Naive B cell (primary cell): ENCODE results near the gene ADAMTS17. TPM values are rescaled to one million over a fixed set of nuclear protein-coding genes. Genes with fewer than 3 reads are reported as not detected.

Source experiments
- ATAC-seq, 2 donors: fragments of 150-1000 bp; cut with Tn5 transposase; 2 replicates each; pipeline ENCODE4 v1.10.0; 2021; ENCODE audit warnings: low read depth in 2 of 2, mild to moderate bottlenecking in 2 of 2, moderate library complexity in 2 of 2
- DNase-seq: peaks from one replicate; pipeline ENCODE4 v3.0.0; 2022
- H3K27ac Mint-ChIP-seq, 6 donors: one replicate each; pipeline ENCODE4 v1.8.0; 2020 to 2022; ENCODE audit warnings: mild to moderate bottlenecking in 6 of 6, mixed read lengths in 6 of 6, moderate library complexity in 5 of 6, inconsistent platforms in 2 of 6
- H3K27me3 Mint-ChIP-seq, 3 donors: one replicate each; pipeline ENCODE4 v1.8.0; 2021 to 2022; ENCODE audit warnings: mixed read lengths in 3 of 3, mild to moderate bottlenecking in 1 of 3
- H3K36me3 Mint-ChIP-seq, 2 donors: one replicate each; pipeline ENCODE4 v1.8.0; 2020 to 2022; ENCODE audit warnings: mixed read lengths in 2 of 2, inconsistent platforms in 1 of 2, mild to moderate bottlenecking in 1 of 2
- H3K4me1 Mint-ChIP-seq, 3 donors: one replicate each; pipeline ENCODE4 v1.8.0; 2020 to 2022; ENCODE audit warnings: mixed read lengths in 3 of 3, inconsistent platforms in 1 of 3, mild to moderate bottlenecking in 1 of 3, moderate library complexity in 1 of 3
- H3K4me3 Mint-ChIP-seq, 8 donors: one replicate each; pipeline ENCODE4 v1.8.0; 2020 to 2022; ENCODE audit warnings: mild to moderate bottlenecking in 8 of 8, mixed read lengths in 8 of 8, moderate library complexity in 8 of 8, inconsistent platforms in 2 of 8
- H3K9me3 Mint-ChIP-seq, 7 donors: one replicate each; pipeline ENCODE4 v1.8.0; 2020 to 2022; ENCODE audit warnings: mixed read lengths in 7 of 7, mild to moderate bottlenecking in 5 of 7, inconsistent platforms in 2 of 7, moderate library complexity in 1 of 7
- polyA plus RNA-seq, 6 donors: library from polyadenylated mRNA; unstranded; fragments of 300-500 nt; fragmentation: Illumina TruSeq; gene quantifications; one replicate each; pipeline ENCODE4 v1.2.3, GENCODE V29; 2021; ENCODE audit warnings: low read depth in 6 of 6

Gene ADAMTS17
- polyA plus RNA-seq, 6 donors from 2014 or later, result not detected

DNA sequence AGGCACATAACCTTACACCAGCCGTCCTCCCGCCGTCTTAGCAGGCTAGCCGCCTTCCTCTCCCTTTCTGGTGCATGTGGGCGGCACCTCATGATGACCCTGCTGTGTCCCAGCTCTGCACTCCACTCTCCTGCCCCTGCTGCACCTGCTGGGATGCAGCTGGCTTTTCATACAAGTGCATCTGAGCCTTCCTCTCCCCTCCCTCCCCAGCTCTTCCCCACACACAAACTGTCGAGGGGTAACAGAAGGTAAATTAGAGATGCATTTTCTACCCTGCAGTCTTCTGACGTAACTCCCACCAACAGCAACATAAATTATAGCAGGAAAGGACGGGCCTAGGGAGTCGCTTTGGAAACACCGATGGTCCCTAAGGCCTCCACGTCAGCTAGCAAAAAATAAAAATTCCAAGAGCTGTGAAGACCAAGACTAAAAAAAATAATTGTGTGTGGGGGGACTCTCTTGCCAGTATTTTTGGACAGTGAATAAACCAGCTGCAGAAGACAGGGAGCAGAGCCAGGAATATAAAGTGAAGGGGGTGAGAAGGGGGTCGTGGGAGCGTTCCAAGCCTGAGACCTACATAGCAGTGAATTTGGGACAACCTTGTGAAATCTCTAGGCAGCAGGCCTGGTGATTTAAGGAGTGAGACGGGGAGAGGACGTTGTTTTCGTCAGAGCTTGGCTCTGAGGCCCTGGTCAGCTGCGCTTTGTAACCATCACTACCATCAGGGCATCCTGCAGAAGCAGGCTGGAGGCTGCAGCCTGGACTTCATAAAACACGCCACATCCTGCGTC is 216.2 kb downstream of the ADAMTS17 start:
- ATAC-seq (no peak), DNase-seq (no peak)
- Mint-ChIP-seq H3K4me3 (no peak overlapping the region), H3K4me1 (no peaks in the 10 kb centered on the region), H3K27ac (no peak overlapping the region), H3K36me3 (peaks cover 5 to 12% of the 10 kb centered on the region in 2 donors), H3K9me3 (peaks cover 19 to 41% (median 27%) of the 10 kb centered on the region in 7 donors), H3K27me3 (peaks cover 0 to 6% (median 5%) of the 10 kb centered on the region in 3 donors)

DNA sequence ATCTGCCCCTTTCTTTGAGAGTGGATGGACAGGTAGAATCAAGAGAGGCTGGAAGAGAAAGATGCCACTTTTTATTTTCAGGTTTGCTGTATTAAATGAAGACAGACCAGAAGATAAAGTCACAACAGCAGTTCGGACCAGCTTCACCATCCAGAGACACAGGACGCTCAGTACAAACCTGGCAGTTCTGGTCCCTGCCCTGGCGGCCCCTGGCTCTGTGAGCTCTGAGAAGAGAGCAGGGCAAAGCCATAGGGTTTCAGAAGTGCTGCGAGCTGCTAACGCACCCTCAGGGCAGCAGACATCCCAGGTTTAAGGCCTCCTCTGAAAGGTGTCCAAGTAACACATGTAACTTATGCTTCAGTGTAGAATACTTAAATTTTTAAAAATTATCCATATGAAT is 216.8 kb downstream of the ADAMTS17 start:
- no peak overlapping the region for H3K4me3 Mint-ChIP-seq
- H3K4me1 Mint-ChIP-seq, result no peaks in the 10 kb centered on the region
- peaks cover 20 to 45% (median 32%) of the 10 kb centered on the region in 7 donors for H3K9me3 Mint-ChIP-seq
- H3K27me3 Mint-ChIP-seq, result peaks cover 0 to 6% (median 5%) of the 10 kb centered on the region in 3 donors
- H3K27ac Mint-ChIP-seq, result no peak overlapping the region
- peaks cover 5 to 13% of the 10 kb centered on the region in 2 donors for H3K36me3 Mint-ChIP-seq
- DNase-seq, result no peak
- no peak for ATAC-seq

DNA sequence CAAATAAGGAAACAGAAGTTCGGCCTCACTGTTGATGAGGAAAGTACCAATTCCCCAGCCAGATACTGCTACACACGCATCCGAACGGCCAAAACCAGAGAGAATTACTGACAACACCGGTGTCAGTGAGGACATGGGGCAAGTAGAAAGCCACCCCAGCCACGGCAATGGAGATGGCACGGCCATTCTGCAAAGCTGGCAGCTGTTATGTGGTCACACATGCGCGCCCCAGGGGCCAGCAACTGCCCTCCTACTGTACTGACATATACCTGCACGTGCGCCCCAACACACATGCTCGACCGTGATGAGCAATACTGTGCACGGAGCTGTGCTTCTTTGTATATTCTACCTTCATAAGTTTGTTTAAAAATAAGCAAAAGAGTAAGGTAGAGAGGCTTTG is 217.4 kb downstream of the ADAMTS17 start:
- Mint-ChIP-seq H3K27ac (no peak overlapping the region), H3K36me3 (peaks cover 5 to 19% of the 10 kb centered on the region in 2 donors), H3K27me3 (peaks cover 0 to 6% (median 5%) of the 10 kb centered on the region in 3 donors), H3K9me3 (peaks cover 22 to 46% (median 38%) of the 10 kb centered on the region in 7 donors), H3K4me1 (no peaks in the 10 kb centered on the region), H3K4me3 (no peak overlapping the region)
- DNase-seq (no peak), ATAC-seq (no peak)

DNA sequence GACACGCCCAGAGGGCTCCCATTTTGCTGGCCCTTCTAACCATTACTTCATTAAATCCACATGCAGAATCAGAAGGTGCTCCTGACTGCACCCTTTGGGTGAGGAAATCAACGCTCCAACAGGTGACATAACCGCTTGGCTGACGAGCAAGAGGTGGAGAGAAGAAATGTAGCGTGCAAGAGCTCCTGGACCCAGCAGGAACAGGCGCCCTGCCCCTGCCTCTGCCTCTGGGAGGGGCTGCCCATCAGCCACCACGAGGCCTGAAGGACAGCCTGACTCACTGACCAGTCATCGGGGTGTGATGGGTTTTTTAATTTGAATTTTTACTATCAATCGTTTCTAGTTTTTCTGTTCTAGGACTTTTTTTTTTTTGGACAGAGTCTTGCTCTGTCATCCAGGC is 218.2 kb downstream of the ADAMTS17 start:
- peaks cover 24 to 54% (median 46%) of the 10 kb centered on the region in 7 donors for H3K9me3 Mint-ChIP-seq
- H3K4me1 Mint-ChIP-seq, result no peaks in the 10 kb centered on the region
- no peak for DNase-seq
- ATAC-seq, result no peak
- no peak overlapping the region for H3K27ac Mint-ChIP-seq
- H3K27me3 Mint-ChIP-seq, result peaks cover 0 to 6% (median 5%) of the 10 kb centered on the region in 3 donors
- peaks cover 5 to 20% of the 10 kb centered on the region in 2 donors for H3K36me3 Mint-ChIP-seq
- H3K4me3 Mint-ChIP-seq, result no peak overlapping the region

DNA sequence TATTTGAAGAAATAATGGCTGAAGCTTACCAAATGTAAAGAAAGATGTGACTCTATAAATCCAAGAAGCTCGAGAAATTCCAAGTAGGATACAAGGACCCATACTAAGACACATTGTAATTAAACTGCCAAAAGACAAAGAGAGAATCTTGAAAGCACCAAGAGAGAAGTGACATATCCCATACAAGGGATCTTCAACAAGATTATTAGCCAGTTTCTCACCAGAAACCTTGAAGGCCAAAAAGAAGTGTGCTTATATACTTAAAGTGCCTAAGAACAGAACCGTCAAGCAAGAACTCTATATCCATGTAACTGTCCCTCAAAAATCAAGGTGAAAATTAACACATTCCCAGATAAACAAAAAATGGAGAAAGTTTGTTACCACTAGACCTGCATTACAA is 220.5 kb downstream of the ADAMTS17 start:
- peaks cover 24 to 60% (median 50%) of the 10 kb centered on the region in 7 donors for H3K9me3 Mint-ChIP-seq
- no peaks in the 10 kb centered on the region for H3K4me1 Mint-ChIP-seq
- DNase-seq, result no peak
- H3K27me3 Mint-ChIP-seq, result peaks cover 0 to 5% (median 0%) of the 10 kb centered on the region in 3 donors
- no peak overlapping the region for H3K27ac Mint-ChIP-seq
- ATAC-seq, result no peak
- H3K4me3 Mint-ChIP-seq, result no peak overlapping the region
- peaks cover 5 to 20% of the 10 kb centered on the region in 2 donors for H3K36me3 Mint-ChIP-seq

DNA sequence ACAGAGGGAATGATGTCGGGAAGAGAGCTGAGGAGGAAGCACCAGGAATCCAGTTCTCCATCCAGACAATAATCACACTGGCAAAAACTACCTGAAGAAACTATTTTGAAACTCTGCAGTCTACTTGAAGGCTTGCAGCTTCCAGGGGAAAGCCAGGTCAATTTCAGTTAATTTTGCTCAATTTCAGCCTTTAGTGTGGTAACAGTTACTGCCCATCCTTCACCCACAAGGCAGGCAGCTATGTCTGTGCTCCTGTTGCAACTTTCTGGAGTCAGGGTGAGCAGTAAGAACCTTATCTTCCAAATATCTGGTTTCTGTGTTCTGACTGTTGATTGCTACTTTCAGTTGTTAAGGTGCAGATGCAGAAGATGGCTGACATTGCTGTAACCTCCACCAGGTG is 221.7 kb downstream of the ADAMTS17 start:
- Mint-ChIP-seq H3K27me3 (peaks cover 0 to 5% (median under 1%) of the 10 kb centered on the region in 3 donors), H3K9me3 (peaks cover 24 to 60% (median 50%) of the 10 kb centered on the region in 7 donors), H3K4me3 (peak overlapping the region in 1 of 8 donors; percentile 16), H3K4me1 (no peaks in the 10 kb centered on the region), H3K36me3 (peaks cover 5 to 20% of the 10 kb centered on the region in 2 donors), H3K27ac (no peak overlapping the region)
- DNase-seq, result no peak
- no peak for ATAC-seq

DNA sequence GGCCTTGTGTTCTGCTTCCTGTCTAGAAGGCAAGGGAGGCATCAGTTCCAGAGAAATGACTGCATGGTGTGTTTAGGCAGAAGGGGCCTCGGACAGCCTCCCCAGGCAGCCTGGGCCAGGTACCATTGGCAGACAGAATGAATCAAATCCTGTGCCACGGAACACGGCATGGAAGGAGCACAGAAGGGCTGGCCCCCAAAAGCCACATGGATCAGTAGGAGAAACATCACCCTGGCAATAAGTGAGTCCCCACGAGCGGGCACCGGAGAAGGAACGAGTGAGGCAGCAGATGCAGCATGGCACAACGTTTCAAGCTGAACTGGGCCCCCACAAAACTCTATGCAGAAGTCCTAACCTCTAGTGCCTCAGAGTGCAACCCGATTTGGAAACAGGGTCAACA is 223.2 kb downstream of the ADAMTS17 start:
- no peak for DNase-seq
- Mint-ChIP-seq H3K36me3 (peaks cover 5 to 20% of the 10 kb centered on the region in 2 donors), H3K27ac (no peak overlapping the region), H3K27me3 (peaks cover 0 to 10% (median 5%) of the 10 kb centered on the region in 3 donors), H3K4me1 (no peaks in the 10 kb centered on the region), H3K9me3 (peaks cover 24 to 58% (median 47%) of the 10 kb centered on the region in 7 donors), H3K4me3 (no peak overlapping the region)
- no peak for ATAC-seq

DNA sequence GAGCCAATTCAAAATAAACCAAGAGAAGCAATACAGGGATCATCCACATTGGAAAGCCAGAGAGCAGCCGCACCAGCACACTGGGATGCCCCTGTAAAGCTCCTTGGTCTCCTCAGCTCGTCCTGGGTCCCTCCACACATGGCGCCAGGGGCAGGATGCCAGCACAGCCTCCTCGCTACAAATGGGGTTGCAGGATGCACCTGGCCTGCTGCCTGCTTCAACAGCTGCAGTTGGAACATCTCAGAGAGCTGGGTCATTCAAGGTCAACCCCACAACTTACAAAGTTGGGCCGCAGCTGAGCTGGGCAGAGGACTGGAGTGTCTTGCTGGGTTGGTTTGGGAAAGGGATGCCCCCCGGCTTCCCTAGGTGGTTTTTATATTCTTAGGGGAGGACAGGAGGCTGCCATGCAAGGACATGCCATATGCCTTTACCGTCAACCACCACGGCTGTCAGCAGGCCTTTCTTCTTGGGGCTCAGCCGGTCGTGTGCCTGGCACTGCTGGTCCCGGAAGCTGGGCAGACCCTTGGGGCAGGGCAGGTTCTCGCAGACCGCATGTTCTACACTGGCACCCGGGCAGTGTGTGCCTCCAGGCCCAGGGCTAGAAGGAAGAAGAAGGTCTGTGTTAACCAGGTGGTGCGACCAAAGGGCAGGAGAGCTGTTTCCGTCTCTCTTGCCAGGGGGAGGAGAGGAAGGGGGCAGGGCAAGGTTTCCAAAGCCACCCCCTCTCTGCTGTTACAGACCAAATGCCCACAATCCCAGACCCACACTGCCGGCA is 225.2 kb downstream of the ADAMTS17 start:
- Mint-ChIP-seq H3K27me3 (peaks cover 0 to 10% (median 5%) of the 10 kb centered on the region in 3 donors), H3K4me1 (no peaks in the 10 kb centered on the region), H3K27ac (no peak overlapping the region), H3K4me3 (no peak overlapping the region), H3K9me3 (peaks cover 11 to 39% (median 29%) of the 10 kb centered on the region in 7 donors), H3K36me3 (peaks cover 5 to 8% of the 10 kb centered on the region in 2 donors)
- ATAC-seq (no peak), DNase-seq (no peak)

DNA sequence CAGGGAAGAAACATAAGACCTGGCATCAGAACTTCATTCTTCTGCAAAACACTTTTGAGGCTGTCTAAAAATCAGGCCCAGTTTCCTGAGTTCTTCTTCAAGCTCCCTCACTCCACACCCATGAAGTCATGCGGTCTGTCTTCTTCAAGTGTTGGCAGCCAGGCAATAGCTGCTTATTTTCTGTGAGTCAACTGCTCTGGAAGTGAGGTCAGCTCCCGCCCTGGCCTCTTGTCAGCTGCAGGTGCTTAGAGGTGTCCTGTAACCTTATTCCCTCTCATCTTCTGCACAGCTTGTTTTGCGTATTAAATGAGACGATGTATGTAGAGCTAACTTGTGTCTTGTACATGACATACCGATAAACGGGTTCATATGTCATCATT is 226.1 kb downstream of the ADAMTS17 start:
- no peak overlapping the region for H3K27ac Mint-ChIP-seq
- peaks cover 0 to 3% (median 0%) of the 10 kb centered on the region in 3 donors for H3K4me1 Mint-ChIP-seq
- ATAC-seq (no peak), DNase-seq (no peak)
- H3K9me3 Mint-ChIP-seq, result peaks cover 6 to 31% (median 21%) of the 10 kb centered on the region in 7 donors
- H3K4me3 Mint-ChIP-seq, result no peak overlapping the region
- H3K27me3 Mint-ChIP-seq, result peaks cover 0 to 10% (median 5%) of the 10 kb centered on the region in 3 donors
- peaks cover 0 to 8% of the 10 kb centered on the region in 2 donors for H3K36me3 Mint-ChIP-seq

DNA sequence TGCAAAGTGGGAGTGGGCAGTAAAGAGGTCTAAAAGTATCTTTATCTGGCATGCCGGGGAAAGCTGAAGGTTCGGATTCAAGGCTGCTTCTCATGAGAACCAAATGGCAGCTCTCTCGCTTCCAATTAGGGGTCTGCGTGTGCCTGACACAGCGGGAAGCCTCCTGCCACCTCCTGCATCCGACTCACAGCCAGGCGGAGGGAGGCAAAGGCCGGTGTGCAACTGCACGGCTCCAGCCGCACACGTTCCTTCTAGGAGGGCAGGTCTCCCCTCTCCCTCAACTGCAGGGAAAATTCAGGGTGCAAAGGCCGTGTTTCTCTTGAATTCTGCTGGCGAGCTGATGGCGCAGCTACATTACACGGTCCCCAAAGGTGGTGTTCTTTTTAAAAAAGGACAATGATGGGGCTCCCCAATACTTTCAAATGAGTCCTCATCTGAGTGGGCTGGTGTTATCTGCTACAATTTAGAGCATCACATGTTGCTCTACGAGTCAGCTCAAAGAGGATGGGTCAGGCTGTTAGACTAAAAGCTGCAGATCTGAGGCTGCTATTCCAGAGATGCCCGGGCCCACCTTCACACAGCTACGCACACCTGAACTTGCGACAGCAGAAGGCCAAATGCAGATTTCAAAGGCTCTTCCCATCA is 226.6 kb downstream of the ADAMTS17 start:
- DNase-seq (no peak), ATAC-seq (no peak)
- Mint-ChIP-seq H3K9me3 (peaks cover 6 to 26% (median 15%) of the 10 kb centered on the region in 7 donors), H3K36me3 (peaks cover 0 to 8% of the 10 kb centered on the region in 2 donors), H3K4me3 (no peak overlapping the region), H3K27me3 (peaks cover 0 to 10% (median 5%) of the 10 kb centered on the region in 3 donors), H3K27ac (no peak overlapping the region), H3K4me1 (peaks cover 0 to 3% (median 0%) of the 10 kb centered on the region in 3 donors)

DNA sequence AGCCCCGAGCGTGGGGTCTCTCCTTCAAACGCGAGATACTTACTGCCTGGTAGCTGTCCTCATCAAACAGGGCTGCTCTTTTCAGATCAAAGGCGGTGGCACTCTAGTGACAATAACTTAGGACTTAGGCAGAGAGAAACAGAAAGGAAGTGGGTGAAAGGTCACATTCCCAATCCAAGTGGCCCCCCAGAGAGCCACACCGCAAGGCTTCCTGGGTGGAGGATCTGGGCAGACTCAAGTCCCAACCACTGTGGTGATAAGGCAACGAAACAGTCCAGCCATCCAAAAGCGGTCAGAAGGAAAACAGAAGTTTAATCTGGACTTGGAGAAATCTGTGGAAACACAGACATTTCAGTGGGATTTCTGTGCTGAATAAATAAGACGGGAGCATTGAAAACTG is 227.2 kb downstream of the ADAMTS17 start:
- Mint-ChIP-seq H3K9me3 (peaks cover 2 to 20% (median 11%) of the 10 kb centered on the region in 7 donors), H3K27ac (no peak overlapping the region), H3K4me1 (peaks cover 0 to 3% (median 0%) of the 10 kb centered on the region in 3 donors), H3K4me3 (no peak overlapping the region), H3K27me3 (peaks cover 0 to 10% (median 5%) of the 10 kb centered on the region in 3 donors), H3K36me3 (peaks cover 0 to 2% of the 10 kb centered on the region in 2 donors)
- DNase-seq (no peak), ATAC-seq (no peak)

DNA sequence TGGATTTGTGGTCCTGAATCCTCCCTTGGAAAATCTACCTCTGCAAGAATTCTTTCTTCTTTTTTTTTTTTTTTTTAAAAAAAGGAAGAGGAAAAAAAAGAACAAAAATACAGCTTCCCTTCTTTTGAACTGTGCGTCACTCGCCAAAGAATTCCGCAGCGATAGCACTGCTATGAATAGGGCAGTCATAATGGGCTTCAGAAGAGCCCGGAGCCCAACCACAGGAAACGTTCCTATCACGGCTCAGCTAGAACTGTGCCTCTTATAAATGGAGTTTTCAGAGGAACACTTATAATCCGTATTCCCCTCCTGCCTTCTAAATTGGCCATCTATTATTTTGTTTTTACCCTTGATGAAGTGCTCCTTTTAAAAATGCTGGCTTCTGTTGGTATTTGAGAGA is 227.7 kb downstream of the ADAMTS17 start:
- no peak for ATAC-seq
- DNase-seq, result no peak
- Mint-ChIP-seq H3K27ac (no peak overlapping the region), H3K27me3 (peaks cover 0 to 10% (median 5%) of the 10 kb centered on the region in 3 donors), H3K4me1 (peaks cover 0 to 3% (median 0%) of the 10 kb centered on the region in 3 donors), H3K9me3 (peaks cover 1 to 16% (median 7%) of the 10 kb centered on the region in 7 donors), H3K36me3 (no peaks in the 10 kb centered on the region), H3K4me3 (no peak overlapping the region)
